Right lung (tissue), 5 donors: ENCODE measurements around the gene HSD17B12. TPM values are rescaled to one million over a fixed set of nuclear protein-coding genes. Genes with fewer than 3 reads are reported as not detected.

Source experiments
- DNase-seq, 2 donors: peaks; one replicate each; pipeline ENCODE4 v3.0.0-alpha.2; 2013
- polyA plus RNA-seq, 5 donors: library from polyadenylated mRNA; unstranded; fragments of 120-200 nt; gene quantifications; one replicate each; pipeline versions ENCODE4 v1.2.1 to v1.2.3, GENCODE V29; 2013; ENCODE audit warnings: inconsistent platforms in 1 of 5, low replicate concordance in 1 of 5; ENCODE audit not compliant: insufficient read length in 5 of 5, insufficient read depth in 1 of 5

The HSD17B12 gene
- polyA plus RNA-seq, 5 donors: 51.6 to 88.5 (median 74.6) TPM

- DNase-seq: no peak
Observed at GRCh38 chr11:43797866-43798265, 117.3 kb downstream of the HSD17B12 start.

- no peak for DNase-seq
Observed at GRCh38 chr11:43802509-43802908, 122.0 kb downstream of the HSD17B12 start.

- DNase-seq: no peak
Observed at GRCh38 chr11:43803766-43804165, 123.2 kb downstream of the HSD17B12 start.

GRCh38 chr11:43806976-43807375, 126.4 kb downstream of the HSD17B12 start:
- DNase-seq: no peak

- no peak for DNase-seq
Observed at GRCh38 chr11:43810929-43811596, 130.5 kb downstream of the HSD17B12 start.

GRCh38 chr11:43812471-43812870, 131.9 kb downstream of the HSD17B12 start:
- no peak for DNase-seq

- DNase-seq: no peak
Observed at GRCh38 chr11:43818220-43818619, 137.7 kb downstream of the HSD17B12 start.

GRCh38 chr11:43819926-43820325, 139.4 kb downstream of the HSD17B12 start:
- no peak for DNase-seq

GRCh38 chr11:43823316-43823715, 142.8 kb downstream of the HSD17B12 start:
- no peak for DNase-seq

GRCh38 chr11:43823851-43824250, 143.3 kb downstream of the HSD17B12 start:
- no peak for DNase-seq

- no peak for DNase-seq
Observed at GRCh38 chr11:43825217-43825816, 144.8 kb downstream of the HSD17B12 start.

- DNase-seq: no peak
Observed at GRCh38 chr11:43830928-43831440, 150.4 kb downstream of the HSD17B12 start.

- DNase-seq: no peak
Observed at GRCh38 chr11:43832536-43832935, 152.0 kb downstream of the HSD17B12 start.

GRCh38 chr11:43833657-43834073, 153.1 kb downstream of the HSD17B12 start:
- DNase-seq: peak; percentile 68 to 71

GRCh38 chr11:43834286-43834685, 153.7 kb downstream of the HSD17B12 start:
- DNase-seq: no peak

- DNase-seq: no peak
Observed at GRCh38 chr11:43835104-43835503, 154.6 kb downstream of the HSD17B12 start.

- no peak for DNase-seq
Observed at GRCh38 chr11:43837879-43838278, 157.3 kb downstream of the HSD17B12 start.

- no peak for DNase-seq
Observed at GRCh38 chr11:43842021-43842420, 161.5 kb downstream of the HSD17B12 start.

- DNase-seq: no peak
Observed at GRCh38 chr11:43845816-43846215, 165.3 kb downstream of the HSD17B12 start.

- DNase-seq: peak; percentile 33 to 73
Observed at GRCh38 chr11:43852057-43852636, 171.6 kb downstream of the HSD17B12 start.

GRCh38 chr11:43853781-43854180, 173.2 kb downstream of the HSD17B12 start:
- no peak for DNase-seq

- DNase-seq: no peak
Observed at GRCh38 chr11:43856993-43857392, 176.5 kb downstream of the HSD17B12 start.

- DNase-seq: no peak
Observed at GRCh38 chr11:43861141-43861540, 180.6 kb downstream of the HSD17B12 start.
